H1 (cell line): ENCODE measurements around the gene HKDC1. TPM values are rescaled to one million over a fixed set of nuclear protein-coding genes. Genes with fewer than 3 reads are reported as not detected.

Experiments used
- ASH2L ChIP-seq: fragments of 200-600, 300-600 bp; sonication (generic); IDR thresholded peaks from one replicate; pipeline ENCODE4 v1.7.1; 2017; ENCODE audit warnings: low read length
- BCL11A ChIP-seq, 2 experiments: IDR thresholded peaks; one replicate each; pipeline ENCODE4 v1.6.1; 2011; ENCODE audit warnings: low read depth in 2 of 2, low read length in 2 of 2, mild to moderate bottlenecking in 2 of 2
- BRCA1 ChIP-seq: IDR thresholded peaks from 2 replicates; pipeline ENCODE4 v1.6.1; 2012; ENCODE audit warnings: low read depth, low read length, improper control_type of control experiment
- CHD1 ChIP-seq: IDR thresholded peaks from 2 replicates; pipeline ENCODE4 v1.6.1; 2012; ENCODE audit warnings: low read depth, low read length, improper control_type of control experiment
- CHD2 ChIP-seq: IDR thresholded peaks from 2 replicates; pipeline ENCODE4 v1.6.1; 2012; ENCODE audit warnings: low read length, improper control_type of control experiment
- CREB1 ChIP-seq: IDR thresholded peaks from 2 replicates; pipeline ENCODE4 v1.6.1; 2012; ENCODE audit warnings: inconsistent platforms
- EGR1 ChIP-seq: IDR thresholded peaks from 2 replicates; pipeline ENCODE4 v1.6.1; 2011; ENCODE audit warnings: low read depth, low read length, borderline replicate concordance
- GABPA ChIP-seq: IDR thresholded peaks from 2 replicates; pipeline ENCODE4 v1.6.1; 2011; ENCODE audit warnings: mild to moderate bottlenecking, low read length, moderate library complexity, borderline replicate concordance; ENCODE audit not compliant: insufficient read depth
- KDM1A ChIP-seq: fragments of 200-600, 300-600 bp; sonication (generic); IDR thresholded peaks from 2 replicates; pipeline ENCODE4 v1.7.1; 2016; ENCODE audit warnings: mild to moderate bottlenecking, low read length, borderline replicate concordance
- KDM4A ChIP-seq: IDR thresholded peaks from one replicate; pipeline ENCODE4 v1.7.1; 2012; ENCODE audit warnings: low read depth, mild to moderate bottlenecking, moderate library complexity, low read length, inconsistent platforms; ENCODE audit not compliant: severe bottlenecking
- MAFK ChIP-seq: IDR thresholded peaks from 2 replicates; pipeline ENCODE4 v1.6.1; 2012; ENCODE audit warnings: low read depth, mild to moderate bottlenecking, improper control_type of control experiment, low read length
- POU5F1 ChIP-seq: IDR thresholded peaks from 2 replicates; pipeline ENCODE4 v1.6.1; 2011; ENCODE audit warnings: low read depth, mild to moderate bottlenecking, low read length, moderate library complexity
- RAD21 ChIP-seq, 2 experiments: IDR thresholded peaks in 1 of 2; conservative IDR thresholded peaks in 1 of 2; 2 replicates each; pipeline ENCODE4 v1.6.1; 2011; ENCODE audit warnings: low read depth in 2 of 2, low read length in 2 of 2, improper control_type of control experiment in 1 of 2, inconsistent platforms in 1 of 2, mild to moderate bottlenecking in 1 of 2, moderate library complexity in 1 of 2
- RXRA ChIP-seq: IDR thresholded peaks from 2 replicates; pipeline ENCODE4 v1.6.1; 2011; ENCODE audit warnings: low read depth, mild to moderate bottlenecking, low read length, moderate library complexity; ENCODE audit not compliant: insufficient read depth
- SIRT6 ChIP-seq: IDR thresholded peaks from one replicate; pipeline ENCODE4 v1.7.1; 2012; ENCODE audit warnings: low read length, inconsistent platforms
- SP2 ChIP-seq: IDR thresholded peaks from 2 replicates; pipeline ENCODE4 v1.6.1; 2012; ENCODE audit warnings: mild to moderate bottlenecking, low read length, inconsistent platforms
- SUZ12 ChIP-seq: fragments of 200-600 bp; sonication (generic); IDR thresholded peaks from 2 replicates; pipeline ENCODE4 v1.6.1; 2012; ENCODE audit warnings: mild to moderate bottlenecking, inconsistent platforms, low read length, moderate library complexity, mixed read lengths
- TCF12 ChIP-seq: IDR thresholded peaks from 2 replicates; pipeline ENCODE4 v1.6.1; 2011; ENCODE audit warnings: low read depth, mild to moderate bottlenecking, low read length
- ZNF274 ChIP-seq: IDR thresholded peaks from 2 replicates; pipeline ENCODE4 v1.7.0; 2012; ENCODE audit warnings: low read length, borderline replicate concordance; ENCODE audit errors: extremely low read depth
- polyA plus RNA-seq, 7 experiments: library from polyadenylated mRNA; depleted of rRNA in 3 of 7; stranded (reverse) in 5 of 7; unstranded in 2 of 7; fragments of >200 nt in 5 of 7; fragments of 200-250 nt in 2 of 7; gene quantifications; 1 replicate in 5 of 7; 2 replicates in 1 of 7; 4 replicates in 1 of 7; pipeline versions ENCODE4 v1.2.1 to v1.2.3, GENCODE V29; 2011 to 2013; ENCODE audit warnings: missing spikeins in 2 of 7, mixed read lengths in 2 of 7
- total RNA-seq: library from RNA; stranded (reverse); fragmentation: NEBNext Ultra II Directional; extraction: Animal tissue kit (Norgen Biotek cat#: 25700); gene quantifications from 2 replicates; pipeline ENCODE4 v1.2.1, GENCODE V29; 2021
- TF ChIP-seq, protein P1 (sequence below): IDR thresholded peaks from 2 replicates; pipeline ENCODE4 v1.6.1; 2012; ENCODE audit warnings: inconsistent platforms
- TF ChIP-seq, protein P2 (sequence below): IDR thresholded peaks from 2 replicates; pipeline ENCODE4 v1.6.1; 2011; ENCODE audit warnings: low read length, improper control_type of control experiment
- TF ChIP-seq, protein P3 (sequence below): IDR thresholded peaks from 2 replicates; pipeline ENCODE4 v1.6.1; 2011; ENCODE audit warnings: low read depth, mild to moderate bottlenecking, low read length; ENCODE audit not compliant: insufficient read depth
- TF ChIP-seq, protein P4 (sequence below): IDR thresholded peaks from 2 replicates; pipeline ENCODE4 v1.6.1; 2012; ENCODE audit warnings: inconsistent platforms

Gene HKDC1
- total and polyA plus RNA-seq, 2 of the 8 experiments (the other 6 are each of a cell fraction or from before 2014, with no cell fraction given): 0.12 to 0.78 TPM

DNA sequence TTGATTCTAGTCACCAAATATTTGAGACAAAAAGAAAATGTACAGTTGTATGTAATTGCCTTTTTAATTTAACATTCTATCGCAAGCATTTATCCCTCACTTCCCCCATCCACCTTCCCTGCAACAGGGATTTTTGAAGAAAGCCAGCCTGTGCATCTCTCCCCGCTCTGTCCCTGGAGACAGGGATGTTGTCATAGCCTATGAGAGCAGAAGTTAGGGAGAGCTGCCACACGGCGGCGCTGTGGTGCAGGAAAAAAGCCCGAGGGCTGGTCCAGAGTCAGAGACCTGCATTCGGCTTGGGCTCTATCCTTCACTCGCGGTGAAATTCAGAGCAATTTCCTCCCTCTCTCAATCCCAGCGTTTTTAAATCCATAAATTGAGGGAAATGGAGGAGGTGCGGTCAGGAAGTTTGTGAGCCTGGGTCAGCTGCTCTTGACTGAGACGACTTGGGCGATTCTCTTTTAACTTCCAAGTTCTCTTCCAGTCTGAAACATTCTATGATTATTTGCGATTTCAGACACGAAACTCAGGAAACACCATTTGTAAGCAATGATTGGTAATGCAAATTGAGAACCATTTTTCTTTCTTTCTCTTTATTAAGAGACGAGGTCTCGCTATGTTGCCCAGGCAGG, 17.5 kb downstream of the HKDC1 start (continued):
- TF ChIP-seq SUZ12 (no peak), CREB1 (no peak), CHD1 (no peak), KDM1A (no peak), ASH2L (no peak), SIRT6 (no peak), POU5F1 (no peak), ZNF274 (no peak), RAD21 (IDR thresholded peaks at IDR 0.05 in 1 of 2, conservative IDR thresholded peaks at IDR 0.05 in 1 of 2; ENCODE audit: low read depth in 2 of 2, low read length in 2 of 2) (peak; percentile 99), GABPA (no peak), TCF12 (no peak), BRCA1 (peak; percentile 4; the same call in 1 of the 2 replicates), SP2 (no peak), CHD2 (no peak), MAFK (no peak), EGR1 (no peak), BCL11A (IDR thresholded peaks at IDR 0.05; ENCODE audit: low read depth in 2 of 2, low read length in 2 of 2) (no peak), RXRA (no peak), KDM4A (no peak)
- TF ChIP-seq, protein P1, sequence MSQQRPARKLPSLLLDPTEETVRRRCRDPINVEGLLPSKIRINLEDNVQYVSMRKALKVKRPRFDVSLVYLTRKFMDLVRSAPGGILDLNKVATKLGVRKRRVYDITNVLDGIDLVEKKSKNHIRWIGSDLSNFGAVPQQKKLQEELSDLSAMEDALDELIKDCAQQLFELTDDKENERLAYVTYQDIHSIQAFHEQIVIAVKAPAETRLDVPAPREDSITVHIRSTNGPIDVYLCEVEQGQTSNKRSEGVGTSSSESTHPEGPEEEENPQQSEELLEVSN: no peak
- TF ChIP-seq, protein P2, sequence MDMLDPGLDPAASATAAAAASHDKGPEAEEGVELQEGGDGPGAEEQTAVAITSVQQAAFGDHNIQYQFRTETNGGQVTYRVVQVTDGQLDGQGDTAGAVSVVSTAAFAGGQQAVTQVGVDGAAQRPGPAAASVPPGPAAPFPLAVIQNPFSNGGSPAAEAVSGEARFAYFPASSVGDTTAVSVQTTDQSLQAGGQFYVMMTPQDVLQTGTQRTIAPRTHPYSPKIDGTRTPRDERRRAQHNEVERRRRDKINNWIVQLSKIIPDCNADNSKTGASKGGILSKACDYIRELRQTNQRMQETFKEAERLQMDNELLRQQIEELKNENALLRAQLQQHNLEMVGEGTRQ: no peak
- TF ChIP-seq, protein P3, sequence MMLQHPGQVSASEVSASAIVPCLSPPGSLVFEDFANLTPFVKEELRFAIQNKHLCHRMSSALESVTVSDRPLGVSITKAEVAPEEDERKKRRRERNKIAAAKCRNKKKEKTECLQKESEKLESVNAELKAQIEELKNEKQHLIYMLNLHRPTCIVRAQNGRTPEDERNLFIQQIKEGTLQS: no peak
- TF ChIP-seq, protein P4, sequence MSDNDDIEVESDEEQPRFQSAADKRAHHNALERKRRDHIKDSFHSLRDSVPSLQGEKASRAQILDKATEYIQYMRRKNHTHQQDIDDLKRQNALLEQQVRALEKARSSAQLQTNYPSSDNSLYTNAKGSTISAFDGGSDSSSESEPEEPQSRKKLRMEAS: no peak
